ENCODE data around the gene STEAP2. TPM values are rescaled to one million over a fixed set of nuclear protein-coding genes. Genes with fewer than 3 reads are reported as not detected.

STEAP2 gene
- total RNA-seq, 1 donor from 2014 or later = 13.4 TPM

- Histone ChIP-seq H3K9me3 (no peaks in the 10 kb centered on the region), H3K4me1 (no peaks in the 10 kb centered on the region), H3K27ac (no peak overlapping the region), H3K4me3 (no peak overlapping the region), H3K27me3 (ENCODE audit: low read depth) (no peaks in the 10 kb centered on the region), H3K36me3 (no peaks in the 10 kb centered on the region)
- ATAC-seq = no peak
- TF ChIP-seq CTCF (IDR thresholded peaks at IDR 0.05) = no peak
- intact Hi-C loops (cut with DNase I) = no loop called here
- DNase-seq = no peak
Measured at GRCh38 chr7:90270431-90271178, 59.1 kb downstream of the STEAP2 start.

- Histone ChIP-seq H3K4me1 (no peaks in the 10 kb centered on the region), H3K36me3 (no peaks in the 10 kb centered on the region), H3K4me3 (no peak overlapping the region), H3K27me3 (ENCODE audit: low read depth) (no peaks in the 10 kb centered on the region), H3K9me3 (no peaks in the 10 kb centered on the region), H3K27ac (no peak overlapping the region)
- no peak for TF ChIP-seq CTCF (IDR thresholded peaks at IDR 0.05)
- ATAC-seq (no peak), DNase-seq (no peak)
- intact Hi-C loops (cut with DNase I) = no loop called here
Measured at GRCh38 chr7:90271753-90272152, 60.2 kb downstream of the STEAP2 start.

GRCh38 chr7:90272242-90272641, 60.7 kb downstream of the STEAP2 start:
- Histone ChIP-seq H3K27ac (no peak overlapping the region), H3K4me1 (no peaks in the 10 kb centered on the region), H3K27me3 (ENCODE audit: low read depth) (no peaks in the 10 kb centered on the region), H3K36me3 (no peaks in the 10 kb centered on the region), H3K4me3 (no peak overlapping the region), H3K9me3 (no peaks in the 10 kb centered on the region)
- intact Hi-C loops (cut with DNase I) = no loop called here
- ATAC-seq (no peak), DNase-seq (no peak)
- no peak for TF ChIP-seq CTCF (IDR thresholded peaks at IDR 0.05)

- no peak for TF ChIP-seq CTCF (IDR thresholded peaks at IDR 0.05)
- H3K9me3 ChIP-seq = no peaks in the 10 kb centered on the region
- no peaks in the 10 kb centered on the region for H3K4me1 ChIP-seq
- ATAC-seq (no peak), DNase-seq (no peak)
- H3K27me3 ChIP-seq (ENCODE audit: low read depth) = no peaks in the 10 kb centered on the region
- no peak overlapping the region for H3K4me3 ChIP-seq
- H3K27ac ChIP-seq = no peak overlapping the region
- H3K36me3 ChIP-seq = no peaks in the 10 kb centered on the region
- intact Hi-C loops (cut with DNase I) = no loop called here
Measured at GRCh38 chr7:90274161-90274560, 62.6 kb downstream of the STEAP2 start.

GRCh38 chr7:90276033-90276728, 64.6 kb downstream of the STEAP2 start:
- no peaks in the 10 kb centered on the region for H3K4me1 ChIP-seq
- no peak for ATAC-seq
- no peak for DNase-seq
- no peak overlapping the region for H3K4me3 ChIP-seq
- H3K27ac ChIP-seq = no peak overlapping the region
- TF ChIP-seq CTCF (IDR thresholded peaks at IDR 0.05) = no peak
- H3K9me3 ChIP-seq = no peaks in the 10 kb centered on the region
- intact Hi-C loops (cut with DNase I) = no loop called here
- H3K27me3 ChIP-seq (ENCODE audit: low read depth) = no peaks in the 10 kb centered on the region
- no peaks in the 10 kb centered on the region for H3K36me3 ChIP-seq

Other genes starting within 250 kb of the STEAP2 start
- 8.2 TPM for gene STEAP1, start 57.3 kb upstream of the STEAP2 start, total RNA-seq
- gene CFAP69, start 33.4 kb downstream of the STEAP2 start, total RNA-seq = 8.4 TPM
- gene FAM237B, start 109.6 kb downstream of the STEAP2 start, total RNA-seq = not detected
- gene GTPBP10, start 135.0 kb downstream of the STEAP2 start, total RNA-seq = 21.3 TPM
- 34.7 TPM for gene CLDN12, start 191.7 kb downstream of the STEAP2 start, total RNA-seq

All from lower lobe of right lung (tissue), 2 donors.